HCT116 (cell line): ENCODE data around the gene AGAP1. TPM values are rescaled to one million over a fixed set of nuclear protein-coding genes. Genes with fewer than 3 reads are reported as not detected.
A peak's percentile ranks its signal among the peaks of the same experiment; 100 is the strongest.

ENCODE experiments used
- ATAC-seq: fragments of 200-7000 bp; cut with Tn5 transposase; 2 replicates; pipeline ENCODE4 v1.9.1; 2020; ENCODE audit warnings: mild to moderate bottlenecking, moderate library complexity
- BruUV-seq: library from RNA; stranded (reverse); fragments of 400-500 nt; replicated peaks from 2 replicates; lab custom pipeline; 2021; lab: Mats Ljungman, UMichigan
- CTCF ChIA-PET: fragments of 300-600 bp; sonication (Branson Sonifier 250); formaldehyde crosslinking; loops from one replicate; lab custom pipeline; 2021; ENCODE audit warnings: antibody characterized with exemption; lab: Charles Lee
- POLR2A ChIA-PET: fragments of 300-600, 350-600 bp; sonication (Branson Sonifier 250); formaldehyde crosslinking; loops from one replicate; lab custom pipeline; 2021; ENCODE audit warnings: antibody characterized with exemption; lab: Charles Lee
- RAD21 ChIA-PET, 2 experiments: fragments of 300-600 bp; sonication (Branson Sonifier 250); formaldehyde crosslinking; loops; one replicate each; lab custom pipeline; 2023; ENCODE audit warnings: low total read pairs in 2 of 2; ENCODE audit not compliant: uncharacterized antibody in 2 of 2, unreplicated experiment in 2 of 2, low non-redundant PET in 1 of 2; lab: Charles Lee
- DNase-seq: peaks from one replicate; pipeline ENCODE4 v3.0.0-alpha.2; 2010; ENCODE audit warnings: low read depth, low spot score
- H2AFZ ChIP-seq: fragments of 200-600 bp; shearing (Covaris generic), sonication (generic); 2 replicates; pipeline ENCODE4 v1.6.1; 2017; ENCODE audit warnings: low read depth, mixed run types, mixed read lengths, antibody characterized with exemption, low read length; ENCODE audit not compliant: poor library complexity, severe bottlenecking
- H3K27ac ChIP-seq: 2 replicates; pipeline ENCODE4 v1.5.1; 2012; ENCODE audit warnings: low read depth, low read length
- H3K27me3 ChIP-seq: fragments of 200-600 bp; sonication (generic); 2 replicates; pipeline ENCODE4 v1.6.1; 2016; ENCODE audit warnings: mixed run types, low read length, mixed read lengths; ENCODE audit not compliant: insufficient read depth
- H3K36me3 ChIP-seq, 2 experiments: fragments of 200-500 bp in 1 of 2; fragments of 200-600 bp in 1 of 2; sonication (Bioruptor generic) in 1 of 2; sonication (generic) in 1 of 2; 2 replicates each; pipeline versions ENCODE4 v1.5.1 to v1.6.1; 2014 to 2016; ENCODE audit warnings: low read length in 2 of 2, inconsistent platforms in 1 of 2, mixed read lengths in 1 of 2, mixed run types in 1 of 2; ENCODE audit not compliant: insufficient read depth in 2 of 2, control insufficient read depth in 1 of 2
- H3K4me1 ChIP-seq, 2 experiments: fragments of 200-600 bp in 1 of 2; sonication (generic) in 1 of 2; 2 replicates each; pipeline versions ENCODE4 v1.5.1 to v1.6.1; 2012 to 2017; ENCODE audit warnings: low read length in 2 of 2, inconsistent platforms in 1 of 2, mild to moderate bottlenecking in 1 of 2, mixed read lengths in 1 of 2, mixed run types in 1 of 2, moderate library complexity in 1 of 2; ENCODE audit not compliant: insufficient read depth in 2 of 2, control insufficient read depth in 1 of 2
- H3K4me2 ChIP-seq: fragments of 200-600 bp; sonication (generic); 2 replicates; pipeline ENCODE4 v1.6.1; 2017; ENCODE audit warnings: mixed run types, low read length, mixed read lengths
- H3K4me3 ChIP-seq, 2 experiments: fragments of 200-600 bp in 1 of 2; sonication (generic) in 1 of 2; replicated peaks in 1 of 2; 2 replicates each; pipeline ENCODE4 v1.5.1; 2011 to 2016; ENCODE audit warnings: low read length in 2 of 2, control low read depth in 1 of 2, low read depth in 1 of 2, mild to moderate bottlenecking in 1 of 2, mixed read lengths in 1 of 2, mixed run types in 1 of 2
- H3K79me2 ChIP-seq: fragments of 200-600 bp; sonication (generic); 2 replicates; pipeline ENCODE4 v1.6.1; 2017; ENCODE audit warnings: mild to moderate bottlenecking, mixed run types, low read length, moderate library complexity, mixed read lengths; ENCODE audit not compliant: insufficient read depth
- H3K9ac ChIP-seq: fragments of 200-600 bp; sonication (generic); 2 replicates; pipeline ENCODE4 v1.6.1; 2016; ENCODE audit warnings: low read length, mixed read lengths
- H3K9me2 ChIP-seq: fragments of 200-600 bp; sonication (generic), shearing (Covaris generic); 2 replicates; pipeline ENCODE4 v1.6.1; 2017; ENCODE audit warnings: mixed run types, mild to moderate bottlenecking, moderate library complexity; ENCODE audit not compliant: insufficient read depth
- H3K9me3 ChIP-seq, 2 experiments: fragments of 200-500 bp in 1 of 2; fragments of 200-600 bp in 1 of 2; sonication (Bioruptor generic) in 1 of 2; sonication (generic) in 1 of 2; 2 replicates each; pipeline ENCODE4 v1.6.1; 2014 to 2017; ENCODE audit warnings: low read length in 2 of 2, mixed read lengths in 2 of 2, inconsistent platforms in 1 of 2, low read depth in 1 of 2, mild to moderate bottlenecking in 1 of 2, mixed run types in 1 of 2, moderate library complexity in 1 of 2; ENCODE audit not compliant: control insufficient read depth in 1 of 2, insufficient read depth in 1 of 2
- H4K20me1 ChIP-seq: fragments of 200-600 bp; sonication (generic), shearing (Covaris generic); 2 replicates; pipeline ENCODE4 v1.6.1; 2017; ENCODE audit warnings: mixed run types, mild to moderate bottlenecking, moderate library complexity; ENCODE audit not compliant: insufficient read depth
- EGR1 ChIP-seq: IDR thresholded peaks from 2 replicates; pipeline ENCODE4 v1.6.1; 2012; ENCODE audit warnings: low read depth
- FOSL1 ChIP-seq: IDR thresholded peaks from 2 replicates; pipeline ENCODE4 v1.6.1; 2012; ENCODE audit warnings: low read depth
- JUND ChIP-seq: IDR thresholded peaks from 2 replicates; pipeline ENCODE4 v1.6.1; 2012
- POLR2AphosphoS5 ChIP-seq: IDR thresholded peaks from 2 replicates; pipeline ENCODE4 v1.6.1; 2011; ENCODE audit warnings: mild to moderate bottlenecking, low read depth, low read length, moderate library complexity
- SP1 ChIP-seq: IDR thresholded peaks from 2 replicates; pipeline ENCODE4 v1.6.1; 2012; ENCODE audit warnings: low read depth
- intact Hi-C: fragments of 100-400 bp; cut with micrococcal nuclease; formaldehyde crosslinking; loops from 2 replicates; pipeline ENCODE4 v1.10.0; 2022
- total RNA-seq: library from RNA; stranded (reverse); gene quantifications from one replicate; pipeline ENCODE4 v1.2.1, GENCODE V29; 2021; ENCODE audit not compliant: unreplicated experiment
- TF ChIP-seq, protein P1 (sequence below): IDR thresholded peaks from 2 replicates; pipeline ENCODE4 v1.6.1; 2011; ENCODE audit warnings: mild to moderate bottlenecking, low read length, moderate library complexity; ENCODE audit not compliant: insufficient replicate concordance; ENCODE audit errors: extremely low read depth
- TF ChIP-seq, protein P2 (sequence below): IDR thresholded peaks from 2 replicates; pipeline ENCODE4 v1.6.1; 2012

AGAP1 gene
- total RNA-seq, 1 experiment from 2014 or later: 43.8 TPM

DNA sequence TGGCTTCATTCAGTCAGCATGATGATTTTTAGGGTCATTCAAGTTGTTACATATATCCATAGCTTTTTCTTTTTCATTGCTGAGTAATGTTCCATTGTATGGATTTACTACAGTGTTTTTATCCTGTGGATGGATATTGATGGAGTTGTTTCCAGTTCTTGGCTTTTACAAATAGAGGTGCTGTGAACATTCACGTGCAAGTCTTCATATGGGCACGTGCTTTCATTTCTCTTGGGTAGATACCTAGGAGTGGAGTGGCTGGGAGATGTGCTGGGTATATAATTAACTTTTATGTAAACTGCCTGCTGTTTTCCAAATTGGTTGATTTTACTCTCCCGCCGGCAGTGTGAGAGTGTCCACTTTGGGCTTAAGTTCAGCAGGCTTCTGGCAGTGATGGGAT lies 16.5 kb downstream of the AGAP1 start:
- intact Hi-C loops: no loop called here
- Histone ChIP-seq H3K9me3 (no peaks in the 10 kb centered on the region), H3K9ac (no peak overlapping the region), H2AFZ (no peak overlapping the region), H3K4me3 (no peak overlapping the region), H4K20me1 (peaks cover 8% of the 10 kb centered on the region; the same call in 1 of the 2 replicates), H3K36me3 (no peaks in the 10 kb centered on the region), H3K9me2 (no peaks in the 10 kb centered on the region), H3K4me2 (peak overlapping the region; percentile 26; the same call in 1 of the 2 replicates), H3K27ac (no peak overlapping the region), H3K27me3 (no peaks in the 10 kb centered on the region), H3K4me1 (peaks cover 27 to 60% of the 10 kb centered on the region in 2 experiments), H3K79me2 (peaks cover 97% of the 10 kb centered on the region)
- ChIA-PET POLR2A (interaction anchor here (1.3 kb wide), 1 partner anchor 12 kb away, joined by 5 read pairs; no protein-coding TSS in a partner anchor), CTCF (no interaction called here), RAD21 (no interaction called here)
- DNase-seq: no peak
- no TSS peak for BruUV-seq
- no peak for ATAC-seq
- no peak for TF ChIP-seq POLR2AphosphoS5
- TF ChIP-seq, protein P1, sequence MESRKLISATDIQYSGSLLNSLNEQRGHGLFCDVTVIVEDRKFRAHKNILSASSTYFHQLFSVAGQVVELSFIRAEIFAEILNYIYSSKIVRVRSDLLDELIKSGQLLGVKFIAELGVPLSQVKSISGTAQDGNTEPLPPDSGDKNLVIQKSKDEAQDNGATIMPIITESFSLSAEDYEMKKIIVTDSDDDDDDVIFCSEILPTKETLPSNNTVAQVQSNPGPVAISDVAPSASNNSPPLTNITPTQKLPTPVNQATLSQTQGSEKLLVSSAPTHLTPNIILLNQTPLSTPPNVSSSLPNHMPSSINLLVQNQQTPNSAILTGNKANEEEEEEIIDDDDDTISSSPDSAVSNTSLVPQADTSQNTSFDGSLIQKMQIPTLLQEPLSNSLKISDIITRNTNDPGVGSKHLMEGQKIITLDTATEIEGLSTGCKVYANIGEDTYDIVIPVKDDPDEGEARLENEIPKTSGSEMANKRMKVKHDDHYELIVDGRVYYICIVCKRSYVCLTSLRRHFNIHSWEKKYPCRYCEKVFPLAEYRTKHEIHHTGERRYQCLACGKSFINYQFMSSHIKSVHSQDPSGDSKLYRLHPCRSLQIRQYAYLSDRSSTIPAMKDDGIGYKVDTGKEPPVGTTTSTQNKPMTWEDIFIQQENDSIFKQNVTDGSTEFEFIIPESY: no peak
- TF ChIP-seq, protein P2, sequence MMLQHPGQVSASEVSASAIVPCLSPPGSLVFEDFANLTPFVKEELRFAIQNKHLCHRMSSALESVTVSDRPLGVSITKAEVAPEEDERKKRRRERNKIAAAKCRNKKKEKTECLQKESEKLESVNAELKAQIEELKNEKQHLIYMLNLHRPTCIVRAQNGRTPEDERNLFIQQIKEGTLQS: no peak

DNA sequence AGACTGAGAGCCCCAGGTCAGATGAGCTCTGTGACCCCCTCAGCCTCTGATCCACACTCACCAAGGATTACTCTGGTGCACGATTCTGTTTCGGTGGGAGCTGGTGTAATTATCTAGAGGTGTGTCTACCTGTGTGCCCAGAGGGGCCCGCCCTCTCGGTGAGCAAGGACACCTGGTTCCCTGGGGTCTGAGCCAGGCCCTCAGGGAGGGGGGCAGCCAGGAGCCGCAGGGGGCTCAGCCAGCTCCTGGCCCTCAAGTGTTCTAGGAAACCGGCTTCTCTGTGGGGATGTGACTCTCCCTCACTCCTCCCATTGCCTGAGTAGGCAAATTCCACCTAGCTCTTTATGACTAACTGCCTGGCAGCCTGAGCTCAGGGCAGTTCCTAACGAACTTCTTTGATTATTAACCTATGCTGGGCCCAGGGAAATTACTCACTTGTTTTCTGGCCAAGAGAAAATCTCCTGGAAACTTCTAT lies 17.4 kb downstream of the AGAP1 start:
- Histone ChIP-seq H3K36me3 (no peaks in the 10 kb centered on the region), H3K27ac (peak overlapping the region; percentile 61; the same call in 1 of the 2 replicates), H3K9me3 (no peaks in the 10 kb centered on the region), H3K27me3 (no peaks in the 10 kb centered on the region), H3K79me2 (peaks cover 99% of the 10 kb centered on the region), H3K4me2 (peak overlapping the region; percentile 76), H2AFZ (no peak overlapping the region), H4K20me1 (peaks cover 8% of the 10 kb centered on the region; the same call in 1 of the 2 replicates), H3K4me3 (peak overlapping the region in 1 of 2 experiments; percentile 10; a peak in 2 of 4 replicates), H3K9me2 (no peaks in the 10 kb centered on the region), H3K9ac (peak overlapping the region; percentile 39; the same call in 1 of the 2 replicates), H3K4me1 (peaks cover 20 to 55% of the 10 kb centered on the region in 2 experiments)
- POLR2A ChIA-PET: interaction anchor here (0.8 to 1.3 kb wide), 2 partner anchors 8 to 13 kb away, joined by 3 to 5 read pairs; no protein-coding TSS in a partner anchor
- DNase-seq (peak; percentile 50), ATAC-seq (peak; percentile 91)
- intact Hi-C loops: no loop called here
- CTCF ChIA-PET: no interaction called here
- TF ChIP-seq EGR1 (no peak), FOSL1 (peak; percentile 54), SP1 (peak; percentile 62; the same call in 1 of the 2 replicates), JUND (peak; percentile 52)
- TF ChIP-seq, protein P1: peak; percentile 1
- no TSS peak for BruUV-seq
- RAD21 ChIA-PET: no interaction called here
